Measurements from ENCODE around the gene CEBPG.

The CEBPG gene

GRCh38 chr19:33355535-33355934 lies 18.0 kb upstream of the CEBPG start:
- no peak for DNase-seq

GRCh38 chr19:33357556-33357955 lies 16.0 kb upstream of the CEBPG start:
- no peak for DNase-seq

GRCh38 chr19:33358408-33358807 lies 15.1 kb upstream of the CEBPG start:
- DNase-seq: no peak

GRCh38 chr19:33359581-33359980 lies 13.9 kb upstream of the CEBPG start:
- no peak for DNase-seq

GRCh38 chr19:33362508-33363228 lies 10.8 kb upstream of the CEBPG start:
- DNase-seq: no peak

GRCh38 chr19:33363476-33363875 lies 10.0 kb upstream of the CEBPG start:
- DNase-seq: no peak

- DNase-seq: no peak
These were observed 7.8 kb upstream of the CEBPG start for GRCh38 chr19:33365691-33366090.

- no peak for DNase-seq
These were observed 7.4 kb upstream of the CEBPG start for GRCh38 chr19:33366127-33366526.

GRCh38 chr19:33366897-33367296 lies 6.6 kb upstream of the CEBPG start:
- no peak for DNase-seq

GRCh38 chr19:33368074-33368864 lies 5.2 kb upstream of the CEBPG start:
- DNase-seq: no peak

GRCh38 chr19:33370783-33371182 lies 2.7 kb upstream of the CEBPG start:
- no peak for DNase-seq

- DNase-seq: no peak
These were observed 766 bp downstream of the CEBPG start for GRCh38 chr19:33374236-33374714.

GRCh38 chr19:33375156-33375836 lies 1.8 kb downstream of the CEBPG start:
- no peak for DNase-seq

GRCh38 chr19:33375837-33376159 lies 2.3 kb downstream of the CEBPG start:
- no peak for DNase-seq

GRCh38 chr19:33376423-33376822 lies 2.9 kb downstream of the CEBPG start:
- no peak for DNase-seq

GRCh38 chr19:33376941-33377557 lies 3.5 kb downstream of the CEBPG start:
- DNase-seq: no peak

- no peak for DNase-seq
These were observed 4.3 kb downstream of the CEBPG start for GRCh38 chr19:33377586-33378475.

GRCh38 chr19:33379151-33379829 lies 5.8 kb downstream of the CEBPG start:
- no peak for DNase-seq

GRCh38 chr19:33381101-33381500 lies 7.6 kb downstream of the CEBPG start:
- no peak for DNase-seq

GRCh38 chr19:33382006-33382405 lies 8.5 kb downstream of the CEBPG start:
- DNase-seq: no peak

GRCh38 chr19:33382982-33383381 lies 9.5 kb downstream of the CEBPG start:
- DNase-seq: no peak

Data from NCI-H1105 (cell line).